HEK293 (cell line): ENCODE results near the gene ACADVL.

Experiments
- CTCF ChIP-seq: fragments of 450-650 bp; formaldehyde crosslinking; IDR thresholded peaks from 2 replicates; pipeline ENCODE4 v1.5.1; 2016; ENCODE audit warnings: missing biosample characterization, missing genetic modification characterization
- KLF9 ChIP-seq: fragments of 450-650 bp; formaldehyde crosslinking; IDR thresholded peaks from 2 replicates; pipeline ENCODE4 v1.5.1; 2016; ENCODE audit warnings: missing biosample characterization, missing genetic modification characterization, low read depth
- SALL2 ChIP-seq: fragments of 450-650 bp; formaldehyde crosslinking; IDR thresholded peaks from 2 replicates; pipeline ENCODE4 v1.5.0; 2017; ENCODE audit warnings: missing biosample characterization, mild to moderate bottlenecking, missing genetic modification characterization, borderline replicate concordance
- ZBTB1 ChIP-seq: fragments of 450-650 bp; formaldehyde crosslinking; IDR thresholded peaks from 2 replicates; pipeline ENCODE4 v1.5.1; 2016; ENCODE audit warnings: missing biosample characterization, missing genetic modification characterization
- ZNF155 ChIP-seq: fragments of 450-650 bp; formaldehyde crosslinking; IDR thresholded peaks from 2 replicates; pipeline ENCODE4 v1.5.1; 2016; ENCODE audit warnings: missing biosample characterization, missing genetic modification characterization
- ZNF335 ChIP-seq: fragments of 450-650 bp; formaldehyde crosslinking; conservative IDR thresholded peaks from 2 replicates; pipeline ENCODE4 v1.5.1; 2016; ENCODE audit warnings: missing biosample characterization, missing genetic modification characterization
- ZSCAN5A ChIP-seq: fragments of 450-650 bp; formaldehyde crosslinking; IDR thresholded peaks from 2 replicates; pipeline ENCODE4 v1.5.1; 2016; ENCODE audit warnings: missing biosample characterization, missing genetic modification characterization

- no peak for TF ChIP-seq ZBTB1
- TF ChIP-seq ZSCAN5A (tag by site-specific recombination) = no peak
- TF ChIP-seq CTCF (tag by site-specific recombination) = no peak
- no peak for TF ChIP-seq ZNF155 (tag by site-specific recombination)
- no peak for TF ChIP-seq KLF9
- no peak for TF ChIP-seq ZNF335 (tag by site-specific recombination)
- TF ChIP-seq SALL2 (tag by site-specific recombination) = no peak
Measured at GRCh38 chr17:7262192-7262934, 42.6 kb downstream of the ACADVL start, which contains the start of gene CLDN7.
